Fibroblast of mammary gland (primary cell): Measurements from ENCODE around the gene EML5.

ENCODE experiments used
- DNase-seq: peaks from one replicate; pipeline ENCODE4 v3.0.0-alpha.2; 2010; ENCODE audit warnings: low read depth
- H3K4me3 ChIP-seq: 2 replicates; pipeline ENCODE4 v1.5.1; 2011; ENCODE audit warnings: low read depth, mild to moderate bottlenecking, low read length, moderate library complexity; ENCODE audit not compliant: control insufficient read depth
- CTCF ChIP-seq: conservative IDR thresholded peaks from 2 replicates; pipeline ENCODE4 v1.5.1; 2011; ENCODE audit warnings: low read depth, low read length, inconsistent platforms; ENCODE audit not compliant: control insufficient read depth, insufficient read depth

Gene EML5

DNA sequence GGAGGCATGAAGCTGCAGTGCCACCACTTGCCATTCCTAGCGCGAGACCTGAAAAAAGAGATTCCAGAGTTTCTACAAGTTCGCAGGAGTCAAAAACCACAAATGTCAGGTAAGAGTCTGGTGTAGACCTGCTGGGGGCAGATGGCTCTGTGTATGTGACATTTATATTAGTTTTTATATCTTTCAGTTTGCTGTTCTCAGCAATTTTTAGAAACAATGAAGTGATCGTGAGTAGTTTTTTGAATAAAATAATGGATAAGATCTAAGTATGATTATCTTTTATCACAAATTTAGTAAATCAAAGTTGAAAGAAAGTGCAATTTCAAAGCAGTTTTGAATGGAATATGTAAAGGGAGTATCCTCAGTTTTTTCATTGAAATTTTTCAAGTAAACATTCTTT lies 220.6 kb downstream of the EML5 start:
- no peak for TF ChIP-seq CTCF
- no peak for DNase-seq

GRCh38 chr14:88568196-88568595 lies 224.6 kb downstream of the EML5 start:
- DNase-seq, result no peak
- TF ChIP-seq CTCF, result no peak
- no peak overlapping the region for H3K4me3 ChIP-seq

More for the DNA sequence above, 220.6 kb downstream of the EML5 start:
- no peak overlapping the region for H3K4me3 ChIP-seq

GRCh38 chr14:88565427-88565826 lies 227.3 kb downstream of the EML5 start:
- DNase-seq, result no peak

DNA sequence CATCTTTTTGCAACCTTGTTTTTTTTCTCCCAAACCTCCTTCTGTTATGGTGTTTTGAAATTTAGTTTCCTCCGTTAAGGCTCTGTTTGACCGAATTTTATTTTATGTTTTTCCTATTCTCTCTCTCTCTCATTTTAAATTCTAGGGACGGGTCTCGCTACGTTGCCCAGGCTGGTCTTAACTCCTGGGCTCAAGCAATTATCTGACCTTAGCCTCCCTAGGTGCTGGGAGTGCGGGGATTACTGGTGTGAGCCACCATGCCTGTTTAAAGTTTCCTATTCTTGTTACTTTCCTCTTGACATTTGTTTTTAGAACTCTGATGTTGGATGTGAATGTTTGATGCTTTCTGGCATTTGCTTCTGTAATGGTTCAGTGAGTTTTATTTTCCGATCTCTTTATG lies 228.9 kb downstream of the EML5 start:
- no peak for DNase-seq
- no peak for TF ChIP-seq CTCF
- peak overlapping the region; percentile 82 for H3K4me3 ChIP-seq

More at GRCh38 chr14:88565427-88565826, 227.3 kb downstream of the EML5 start:
- H3K4me3 ChIP-seq, result no peak overlapping the region
- no peak for TF ChIP-seq CTCF

DNA sequence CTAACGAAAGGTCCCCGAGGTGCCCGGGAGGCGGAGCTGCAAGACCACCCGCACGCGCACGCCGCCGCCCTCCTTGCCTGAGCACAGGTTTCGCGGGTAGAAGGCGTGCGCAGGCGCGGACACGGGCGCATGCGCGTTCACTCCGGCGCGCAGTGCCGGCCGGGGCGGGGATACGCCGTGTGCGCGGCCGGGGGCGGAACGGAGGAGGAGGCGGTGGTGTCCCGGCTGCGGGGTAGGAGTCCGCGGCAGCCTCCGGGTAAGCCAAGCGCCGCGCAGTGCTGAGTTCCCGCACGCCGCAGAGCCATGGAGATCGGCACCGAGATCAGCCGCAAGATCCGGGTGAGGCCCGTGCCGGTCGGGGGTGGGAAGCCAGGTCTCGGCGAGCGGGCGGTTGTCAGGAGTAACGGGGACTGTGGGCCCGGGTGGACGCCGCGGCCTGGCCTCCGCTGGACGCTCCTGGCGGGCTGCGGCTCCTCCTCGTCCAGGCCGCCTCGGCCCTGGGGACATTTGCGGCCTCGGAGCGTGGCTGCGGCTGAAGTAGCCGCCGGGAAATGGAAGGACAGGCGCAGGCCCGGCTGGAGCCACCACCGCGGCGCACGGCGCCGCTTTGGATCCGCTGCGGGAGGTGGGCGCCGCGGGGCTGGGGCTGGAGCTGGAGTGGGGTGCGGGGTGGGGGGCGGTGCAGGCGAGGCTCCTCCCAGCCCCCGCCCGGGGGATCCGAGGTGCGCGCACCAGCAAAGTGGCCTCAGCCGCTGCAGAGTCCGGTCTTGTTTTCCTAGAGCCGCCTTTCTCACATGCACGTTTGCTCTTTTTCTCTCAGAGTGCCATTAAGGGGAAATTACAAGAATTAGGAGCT lies 229.7 kb downstream of the EML5 start, which contains the start of gene ZC3H14:
Gene ZC3H14, plus strand, starts transcription at position 207 of the 856 bp plus-strand sequence. Its CDS starts 97 bp downstream, at position 304.
- peak within 1 kb of the TSS; percentile 82 for H3K4me3 ChIP-seq
- TF ChIP-seq CTCF, result no peak
- DNase-seq, result peak; percentile 80

DNA sequence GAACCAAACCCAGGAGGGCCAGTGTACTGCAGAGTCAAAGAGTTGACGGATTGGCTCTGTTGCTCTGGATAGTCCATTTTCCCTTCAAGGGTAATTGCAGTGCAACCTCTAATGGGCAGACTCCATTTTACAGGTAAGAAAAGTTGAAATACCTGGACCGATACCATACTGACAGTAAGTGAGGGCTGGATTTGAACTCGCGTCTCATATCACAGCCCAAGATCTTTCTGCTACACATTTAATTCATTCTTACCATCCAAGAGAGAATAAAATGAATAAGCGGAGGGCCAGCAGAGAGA lies 230.3 kb downstream of the EML5 start:
- no peak for DNase-seq
- H3K4me3 ChIP-seq, result peak overlapping the region; percentile 82
- TF ChIP-seq CTCF, result no peak
